ENCODE data around the gene YWHAH. TPM values are rescaled to one million over a fixed set of nuclear protein-coding genes. Genes with fewer than 3 reads are reported as not detected.

Gene YWHAH
- total RNA-seq, 1 donor from 2014 or later: 67.5 TPM

- intact Hi-C loops (cut with DNase I): loop anchor here (10.0 kb wide), 1 partner anchor 190 kb away; the partner anchor contains the start of genes DEPDC5 and PRR14L
Observed at GRCh38 chr22:31944700-31945442, 536 bp downstream of the YWHAH start.

GRCh38 chr22:31945443-31945855, 1.1 kb downstream of the YWHAH start:
- DNase-seq (no peak), ATAC-seq (ENCODE audit: poor library complexity) (no peak)
- intact Hi-C loops (cut with DNase I): loop anchor here (10.0 kb wide), 1 partner anchor 191 kb away; the partner anchor contains the start of genes DEPDC5 and PRR14L

More at GRCh38 chr22:31944700-31945442, 536 bp downstream of the YWHAH start:
- ATAC-seq (ENCODE audit: poor library complexity): peak; percentile 40
- DNase-seq: peak; percentile 75

- intact Hi-C loops (cut with DNase I): loop anchor here (10.0 kb wide), 1 partner anchor 191 kb away; the partner anchor contains the start of genes DEPDC5 and PRR14L
- ATAC-seq (ENCODE audit: poor library complexity) (no peak), DNase-seq (no peak)
Observed at GRCh38 chr22:31945971-31946680, 1.8 kb downstream of the YWHAH start.

- ATAC-seq (ENCODE audit: poor library complexity) (no peak), DNase-seq (no peak)
- intact Hi-C loops (cut with DNase I): loop anchor here (10.0 kb wide), 1 partner anchor 192 kb away; the partner anchor contains the start of genes DEPDC5 and PRR14L
Observed at GRCh38 chr22:31947296-31947695, 3.0 kb downstream of the YWHAH start.

- ATAC-seq (ENCODE audit: poor library complexity): no peak
- intact Hi-C loops (cut with DNase I): loop anchor here (10.0 kb wide), 1 partner anchor 193 kb away; the partner anchor contains the start of genes DEPDC5 and PRR14L
- no peak for DNase-seq
Observed at GRCh38 chr22:31948002-31948401, 3.7 kb downstream of the YWHAH start.

GRCh38 chr22:31950226-31950625, 5.9 kb downstream of the YWHAH start:
- ATAC-seq (ENCODE audit: poor library complexity) (peak; percentile 58), DNase-seq (no peak)
- intact Hi-C loops (cut with DNase I): no loop called here

GRCh38 chr22:31951194-31952093, 7.1 kb downstream of the YWHAH start:
- DNase-seq (no peak), ATAC-seq (ENCODE audit: poor library complexity) (no peak)
- intact Hi-C loops (cut with DNase I): no loop called here

- DNase-seq (no peak), ATAC-seq (ENCODE audit: poor library complexity) (no peak)
- intact Hi-C loops (cut with DNase I): no loop called here
Observed at GRCh38 chr22:31952094-31952401, 7.7 kb downstream of the YWHAH start.

GRCh38 chr22:31952472-31952871, 8.1 kb downstream of the YWHAH start:
- DNase-seq (no peak), ATAC-seq (ENCODE audit: poor library complexity) (peak; percentile 49)
- intact Hi-C loops (cut with DNase I): no loop called here

- ATAC-seq (ENCODE audit: poor library complexity): no peak
- intact Hi-C loops (cut with DNase I): no loop called here
Observed at GRCh38 chr22:31953261-31953660, 8.9 kb downstream of the YWHAH start.

GRCh38 chr22:31954535-31955523, 10.5 kb downstream of the YWHAH start:
- DNase-seq: no peak
- intact Hi-C loops (cut with DNase I): no loop called here

More at GRCh38 chr22:31953261-31953660, 8.9 kb downstream of the YWHAH start:
- no peak for DNase-seq

GRCh38 chr22:31956360-31956759, 12.0 kb downstream of the YWHAH start:
- intact Hi-C loops (cut with DNase I): no loop called here
- DNase-seq (no peak), ATAC-seq (ENCODE audit: poor library complexity) (no peak)

More at GRCh38 chr22:31954535-31955523, 10.5 kb downstream of the YWHAH start:
- peak; percentile 30 for ATAC-seq (ENCODE audit: poor library complexity)

GRCh38 chr22:31957970-31958594, 13.7 kb downstream of the YWHAH start:
- DNase-seq (no peak), ATAC-seq (ENCODE audit: poor library complexity) (no peak)
- intact Hi-C loops (cut with DNase I): no loop called here

- no peak for ATAC-seq (ENCODE audit: poor library complexity)
- no peak for DNase-seq
- intact Hi-C loops (cut with DNase I): no loop called here
Observed at GRCh38 chr22:31958625-31959239, 14.4 kb downstream of the YWHAH start.

GRCh38 chr22:31960767-31961166, 16.4 kb downstream of the YWHAH start:
- ATAC-seq (ENCODE audit: poor library complexity) (no peak), DNase-seq (no peak)
- intact Hi-C loops (cut with DNase I): no loop called here

GRCh38 chr22:31962387-31963125, 18.2 kb downstream of the YWHAH start:
- ATAC-seq (ENCODE audit: poor library complexity) (no peak), DNase-seq (no peak)
- intact Hi-C loops (cut with DNase I): no loop called here

Measured in Right ventricle myocardium superior (tissue), 1 donor.